GM18907 (cell line): ENCODE measurements around the gene SYNDIG1L.
"Not testable (repeated sequence)": the region's sequence is repeated elsewhere in the genome, so short reads cannot be mapped to it uniquely, and the experiment has no call there.

Experiments
- ATAC-seq: cut with Tn5 transposase; IDR thresholded peaks from one replicate; pipeline ENCODE4 v1.9.1; 2021; ENCODE audit warnings: mild to moderate bottlenecking, moderate library complexity; ENCODE audit not compliant: unreplicated experiment

SYNDIG1L gene

GRCh38 chr14:74403619-74404417 lies 22.2 kb downstream of the SYNDIG1L start:
- ATAC-seq = no peak

- ATAC-seq = no peak
These were observed 23.4 kb downstream of the SYNDIG1L start for GRCh38 chr14:74402401-74403251.

- peak; percentile 81 for ATAC-seq
These were observed 24.3 kb downstream of the SYNDIG1L start for GRCh38 chr14:74401504-74402241.

GRCh38 chr14:74400919-74401503 lies 25.0 kb downstream of the SYNDIG1L start:
- peak; percentile 15 for ATAC-seq

GRCh38 chr14:74400031-74400685 lies 25.9 kb downstream of the SYNDIG1L start:
- no peak for ATAC-seq

- ATAC-seq = no peak
These were observed 30.9 kb downstream of the SYNDIG1L start for GRCh38 chr14:74395094-74395493.

GRCh38 chr14:74394549-74394948 lies 31.5 kb downstream of the SYNDIG1L start:
- no peak for ATAC-seq

- no peak for ATAC-seq
These were observed 33.1 kb downstream of the SYNDIG1L start for GRCh38 chr14:74392616-74393570.

- ATAC-seq = no peak
These were observed 34.5 kb downstream of the SYNDIG1L start for GRCh38 chr14:74391479-74391878.

- not testable (repeated sequence) for ATAC-seq
These were observed 35.5 kb downstream of the SYNDIG1L start for GRCh38 chr14:74390505-74390904.

GRCh38 chr14:74389980-74390379 lies 36.0 kb downstream of the SYNDIG1L start:
- no peak for ATAC-seq

- no peak for ATAC-seq
These were observed 43.8 kb downstream of the SYNDIG1L start for GRCh38 chr14:74382231-74382630.

GRCh38 chr14:74381571-74381970 lies 44.4 kb downstream of the SYNDIG1L start:
- ATAC-seq = not testable (repeated sequence)

GRCh38 chr14:74380845-74381244 lies 45.2 kb downstream of the SYNDIG1L start:
- ATAC-seq = no peak

GRCh38 chr14:74380172-74380571 lies 45.8 kb downstream of the SYNDIG1L start:
- ATAC-seq = no peak

- no peak for ATAC-seq
These were observed 47.9 kb downstream of the SYNDIG1L start for GRCh38 chr14:74377976-74378690.

- no peak for ATAC-seq
These were observed 57.6 kb downstream of the SYNDIG1L start for GRCh38 chr14:74368441-74368840.

- ATAC-seq = no peak
These were observed 58.0 kb downstream of the SYNDIG1L start for GRCh38 chr14:74368026-74368425.
